H1 (cell line): ENCODE data around the gene RBM4. TPM values are rescaled to one million over a fixed set of nuclear protein-coding genes. Genes with fewer than 3 reads are reported as not detected.

Experiments
- CTCF ChIA-PET: fragments of 300-600 bp; sonication (Branson Sonifier 250); formaldehyde crosslinking; loops from one replicate; lab custom pipeline; 2021; ENCODE audit not compliant: partially characterized antibody; lab: Charles Lee
- POLR2A ChIA-PET: fragments of 300-600 bp; sonication (Branson Sonifier 250); formaldehyde crosslinking; loops from one replicate; lab custom pipeline; 2021; ENCODE audit warnings: inconsistent platforms; ENCODE audit not compliant: partially characterized antibody; lab: Charles Lee
- DNase-seq, 2 experiments: peaks; one replicate each; pipeline versions ENCODE4 v3.0.0 to v3.0.0-alpha.2; 2010 to 2022; ENCODE audit warnings: low spot score in 2 of 2, low read depth in 1 of 2, mixed read lengths in 1 of 2
- FAIRE-seq: peaks from 2 replicates; lab custom pipeline; 2011; peaks lifted over from hg19 to GRCh38; lab: Jason Lieb, UNC
- H2AFZ ChIP-seq: 2 replicates; pipeline ENCODE4 v1.8.1; 2012; ENCODE audit warnings: low read length, inconsistent platforms
- H2AK5ac ChIP-seq: 2 replicates; pipeline ENCODE4 v1.6.1; 2013; ENCODE audit warnings: low read depth, low read length
- H2BK120ac ChIP-seq: replicated peaks from 2 replicates; pipeline ENCODE3; 2013; ENCODE audit warnings: low read depth, low read length, inconsistent platforms
- H2BK12ac ChIP-seq: 2 replicates; pipeline ENCODE4 v1.6.1; 2013; ENCODE audit warnings: low read depth, low read length
- H2BK15ac ChIP-seq: 2 replicates; pipeline ENCODE4 v1.6.1; 2013; ENCODE audit warnings: low read length
- H2BK20ac ChIP-seq: 2 replicates; pipeline ENCODE4 v1.6.1; 2013; ENCODE audit warnings: low read length
- H2BK5ac ChIP-seq: 2 replicates; pipeline ENCODE4 v1.6.1; 2013; ENCODE audit warnings: low read depth, low read length
- H3K14ac ChIP-seq: 2 replicates; pipeline ENCODE4 v1.6.1; 2013; ENCODE audit warnings: inconsistent platforms; ENCODE audit not compliant: insufficient read length
- H3K18ac ChIP-seq: 2 replicates; pipeline ENCODE4 v1.6.1; 2013; ENCODE audit warnings: low read length; ENCODE audit errors: extremely low read depth
- H3K23ac ChIP-seq: 2 replicates; pipeline ENCODE4 v1.6.1; 2013; ENCODE audit warnings: inconsistent platforms; ENCODE audit not compliant: insufficient read length
- H3K23me2 ChIP-seq: 2 replicates; pipeline ENCODE4 v1.6.1; 2013; ENCODE audit warnings: low read depth, low read length
- H3K27ac ChIP-seq: 2 replicates; pipeline ENCODE4 v1.6.1; 2011; ENCODE audit warnings: low read depth, low read length, inconsistent platforms
- H3K27me3 ChIP-seq, 4 experiments: replicated peaks in 1 of 4; 1 replicate in 1 of 4; 2 replicates in 3 of 4; pipeline versions ENCODE4 v1.6.1 to v1.8.1; 2011 to 2013; ENCODE audit warnings: low read length in 3 of 4, mild to moderate bottlenecking in 3 of 4, inconsistent platforms in 2 of 4, mixed read lengths in 2 of 4, moderate library complexity in 1 of 4; ENCODE audit not compliant: control insufficient read depth in 3 of 4, insufficient read depth in 3 of 4; ENCODE audit errors: extremely low read depth in 1 of 4
- H3K36me3 ChIP-seq, 4 experiments: 2 replicates each; pipeline versions ENCODE4 v1.6.1 to v1.8.1; 2011 to 2013; ENCODE audit warnings: mild to moderate bottlenecking in 4 of 4, low read length in 3 of 4, moderate library complexity in 2 of 4, control low read depth in 1 of 4, inconsistent platforms in 1 of 4; ENCODE audit not compliant: insufficient read depth in 4 of 4, control insufficient read depth in 2 of 4
- H3K4ac ChIP-seq: replicated peaks from 2 replicates; pipeline ENCODE3; 2013; ENCODE audit warnings: low read length, low read depth, mixed read lengths, inconsistent platforms; ENCODE audit not compliant: insufficient read length
- H3K4me1 ChIP-seq, 4 experiments: replicated peaks in 1 of 4; 1 replicate in 1 of 4; 2 replicates in 3 of 4; pipeline versions ENCODE4 v1.6.1 to v1.8.1; 2011 to 2013; ENCODE audit warnings: low read length in 3 of 4, inconsistent platforms in 2 of 4, mixed read lengths in 1 of 4; ENCODE audit not compliant: insufficient read depth in 4 of 4, control insufficient read depth in 3 of 4
- H3K4me2 ChIP-seq, 2 experiments: 2 replicates each; pipeline versions ENCODE4 v1.6.1 to v1.8.1; 2011 to 2013; ENCODE audit warnings: low read depth in 2 of 2, low read length in 2 of 2, control low read depth in 1 of 2, inconsistent platforms in 1 of 2, mild to moderate bottlenecking in 1 of 2; ENCODE audit not compliant: insufficient read depth in 1 of 2
- H3K4me3 ChIP-seq, 4 experiments: fragments of 200-600, 300-600 bp in 1 of 4; sonication (generic), shearing (Covaris generic), sonication (Bioruptor Twin) in 1 of 4; 2 replicates each; pipeline versions ENCODE4 v1.5.1 to v1.8.1; 2011 to 2016; ENCODE audit warnings: low read length in 4 of 4, low read depth in 3 of 4, control low read depth in 2 of 4, inconsistent platforms in 2 of 4, mild to moderate bottlenecking in 2 of 4, mixed read lengths in 1 of 4, moderate library complexity in 1 of 4; ENCODE audit not compliant: insufficient read depth in 2 of 4; ENCODE audit errors: extremely low read depth in 1 of 4
- H3K56ac ChIP-seq: replicated peaks from 2 replicates; pipeline ENCODE3; 2013; ENCODE audit warnings: low read depth, mild to moderate bottlenecking, mixed read lengths, low read length, inconsistent platforms; ENCODE audit not compliant: insufficient read length
- H3K79me1 ChIP-seq: 2 replicates; pipeline ENCODE4 v1.6.1; 2013; ENCODE audit warnings: low read depth, low read length, control low read depth
- H3K79me2 ChIP-seq, 2 experiments: 2 replicates each; pipeline versions ENCODE4 v1.6.1 to v1.8.1; 2012 to 2013; ENCODE audit warnings: low read length in 2 of 2, mild to moderate bottlenecking in 2 of 2, inconsistent platforms in 1 of 2; ENCODE audit not compliant: insufficient read depth in 2 of 2, control insufficient read depth in 1 of 2
- H3K9ac ChIP-seq, 4 experiments: replicated peaks in 1 of 4; 1 replicate in 1 of 4; 2 replicates in 3 of 4; pipeline versions ENCODE4 v1.6.1 to v1.8.1; 2011 to 2013; ENCODE audit warnings: low read depth in 3 of 4, low read length in 3 of 4, control low read depth in 2 of 4, mild to moderate bottlenecking in 2 of 4, moderate library complexity in 2 of 4, inconsistent platforms in 1 of 4; ENCODE audit errors: extremely low read depth in 1 of 4
- H3K9me3 ChIP-seq, 2 experiments: 2 replicates each; pipeline versions ENCODE4 v1.6.1 to v1.8.1; 2012 to 2013; ENCODE audit warnings: mild to moderate bottlenecking in 2 of 2, moderate library complexity in 2 of 2, control low read depth in 1 of 2, inconsistent platforms in 1 of 2, low read depth in 1 of 2, low read length in 1 of 2, mixed read lengths in 1 of 2; ENCODE audit not compliant: insufficient read depth in 2 of 2
- H4K20me1 ChIP-seq, 2 experiments: replicated peaks in 1 of 2; 2 replicates each; pipeline versions ENCODE3 to v1.8.1; 2011 to 2013; ENCODE audit warnings: inconsistent platforms in 2 of 2, low read length in 2 of 2, mild to moderate bottlenecking in 1 of 2; ENCODE audit not compliant: insufficient read depth in 2 of 2, control insufficient read depth in 1 of 2
- H4K5ac ChIP-seq: 2 replicates; pipeline ENCODE4 v1.6.1; 2013; ENCODE audit warnings: low read length, low read depth, mixed read lengths, inconsistent platforms; ENCODE audit not compliant: insufficient read length
- H4K8ac ChIP-seq: 2 replicates; pipeline ENCODE4 v1.8.0; 2013; ENCODE audit warnings: mild to moderate bottlenecking, moderate library complexity, low read length, inconsistent platforms; ENCODE audit not compliant: insufficient read depth; ENCODE audit errors: extremely low read depth
- H4K91ac ChIP-seq: replicated peaks from 2 replicates; pipeline ENCODE3; 2013; ENCODE audit warnings: low read length, mixed read lengths, inconsistent platforms; ENCODE audit not compliant: insufficient read length
- E2F6 ChIP-seq: IDR thresholded peaks from 2 replicates; pipeline ENCODE4 v1.6.1; 2012; ENCODE audit warnings: inconsistent platforms
- KDM1A ChIP-seq: fragments of 200-600, 300-600 bp; sonication (generic); IDR thresholded peaks from 2 replicates; pipeline ENCODE4 v1.7.1; 2016; ENCODE audit warnings: mild to moderate bottlenecking, low read length, borderline replicate concordance
- WGBS, 2 experiments: shearing (Covaris generic) in 1 of 2; methylation state at CpG; one replicate each; pipeline versions ENCODE4 v1.1.6 to v1.1.7; 2013 to 2015; ENCODE audit warnings: low lambda C conversion rate in 2 of 2, mixed read lengths in 2 of 2, inconsistent platforms in 1 of 2, low coverage in 1 of 2, missing lambda C conversion rate in 1 of 2; ENCODE audit not compliant: insufficient replicate concordance in 2 of 2, insufficient coverage in 1 of 2, insufficient read length in 1 of 2; ENCODE audit errors: extremely low coverage in 1 of 2, missing lambda C conversion rate in 1 of 2; 5-methylcytosine and 5-hydroxymethylcytosine counted together
- polyA plus RNA-seq, 7 experiments: library from polyadenylated mRNA; depleted of rRNA in 3 of 7; stranded (reverse) in 5 of 7; unstranded in 2 of 7; fragments of >200 nt in 5 of 7; fragments of 200-250 nt in 2 of 7; gene quantifications; 1 replicate in 5 of 7; 2 replicates in 1 of 7; 4 replicates in 1 of 7; pipeline versions ENCODE4 v1.2.1 to v1.2.3, GENCODE V29; 2011 to 2013; ENCODE audit warnings: missing spikeins in 2 of 7, mixed read lengths in 2 of 7
- total RNA-seq: library from RNA; stranded (reverse); fragmentation: NEBNext Ultra II Directional; extraction: Animal tissue kit (Norgen Biotek cat#: 25700); gene quantifications from 2 replicates; pipeline ENCODE4 v1.2.1, GENCODE V29; 2021

Gene RBM4
- total and polyA plus RNA-seq, 2 of the 8 experiments (the other 6 are each of a cell fraction or from before 2014, with no cell fraction given): 192 to 330 TPM

DNA sequence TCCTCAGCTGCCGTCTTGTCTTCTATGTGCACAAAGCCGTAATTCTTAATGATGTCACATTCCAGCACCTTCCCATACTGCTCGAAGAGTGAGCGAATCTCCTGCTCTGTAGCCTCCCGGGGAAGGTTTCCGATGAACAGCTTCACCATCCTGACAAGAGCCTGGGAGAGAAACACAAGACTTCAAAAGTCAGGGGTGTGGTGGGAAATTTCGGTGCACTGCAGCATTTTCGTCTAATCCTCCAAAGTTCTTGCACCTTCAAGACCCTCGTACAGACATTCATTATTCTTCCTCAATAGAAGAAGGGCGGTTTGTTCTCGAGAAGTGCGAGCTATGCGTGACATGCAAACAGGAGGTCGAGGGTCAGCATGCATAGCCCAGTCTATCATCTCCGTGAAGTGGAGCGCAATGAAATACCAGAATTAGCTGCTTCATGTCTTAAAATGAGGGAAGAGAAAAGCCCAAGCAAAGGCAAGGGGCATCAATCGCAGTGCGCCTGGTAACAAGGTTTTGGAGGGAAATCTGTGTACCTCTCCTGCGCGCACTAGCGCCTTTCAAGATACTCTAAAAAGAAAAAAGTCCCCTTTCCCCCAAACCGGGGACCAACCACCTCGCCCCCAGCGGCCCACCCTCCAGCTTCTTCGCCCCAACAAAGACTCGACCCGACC is 38.6 kb downstream of the RBM4 start:
- no peak for TF ChIP-seq KDM1A
- peak; percentile 66; the same call in 1 of the 2 replicates for TF ChIP-seq E2F6
- peaks cover 0 to 10% (median 0%) of the 10 kb centered on the region in 4 experiments; a peak in 3 of 8 replicates for H3K36me3 ChIP-seq
- no peaks in the 10 kb centered on the region for H3K27me3 ChIP-seq
- peak overlapping the region in 3 of 4 experiments; percentile 65 to 83 (median 83); a peak in 6 of 7 replicates for H3K9ac ChIP-seq
- H3K14ac ChIP-seq: no peak overlapping the region
- H3K56ac ChIP-seq: peak overlapping the region; percentile 34
- no peak overlapping the region for H2AFZ ChIP-seq
- no peak overlapping the region; the same call in 1 of the 2 replicates for H2BK12ac ChIP-seq
- peak overlapping the region; percentile 8 for H4K5ac ChIP-seq
- ChIA-PET CTCF (interaction anchor here (0.8 to 3.7 kb wide), 21 partner anchors 31 to 378 kb away, joined by 3 to 18 read pairs (median 4); partner anchors contain the start of genes BBS1, CCDC87, CCS and MRPL11), POLR2A (interaction anchor here (0.6 to 3.1 kb wide), 41 partner anchors 9 to 313 kb away, joined by 3 to 36 read pairs (median 5); partner anchors contain the start of genes ACTN3, DPP3, MRPL11 and PELI3)
- H2BK5ac ChIP-seq: peak overlapping the region; percentile 57
- peak overlapping the region; percentile 82 for H2BK120ac ChIP-seq
- H3K27ac ChIP-seq: peak overlapping the region; percentile 88
- no peak for DNase-seq
- peaks cover 7% of the 10 kb centered on the region for H3K23me2 ChIP-seq
- peak overlapping the region; percentile 55; the same call in 1 of the 2 replicates for H3K18ac ChIP-seq
- H3K23ac ChIP-seq: no peak overlapping the region
- peak overlapping the region; percentile 95 for H4K91ac ChIP-seq
- peak overlapping the region; percentile 90 for H2BK15ac ChIP-seq
- H3K9me3 ChIP-seq: 0 out of 4 replicates have a peak, but pooled peaks cover 0 to 5% of the 10 kb centered on the region in 2 experiments
- H3K4me2 ChIP-seq: peak overlapping the region; percentile 51 to 99
- peak overlapping the region; percentile 8; the same call in 1 of the 2 replicates for H2AK5ac ChIP-seq
- H2BK20ac ChIP-seq: no peak overlapping the region
- no peak overlapping the region for H3K4ac ChIP-seq
- no peak for FAIRE-seq
- peaks cover 0 to 40% of the 10 kb centered on the region in 2 experiments; a peak in 2 of 4 replicates for H3K79me2 ChIP-seq
- 31% methylated on average over 21 of the region's 27 CpGs; no CpG with 5 or more reads in 1 of the 2 experiments for WGBS, 2 experiments
- no peaks in the 10 kb centered on the region for H3K79me1 ChIP-seq
- H3K4me3 ChIP-seq: peak overlapping the region; percentile 69 to 86 (median 78)
- no peak overlapping the region for H4K8ac ChIP-seq
- H3K4me1 ChIP-seq: peaks cover 3 to 15% (median 8%) of the 10 kb centered on the region in 4 experiments; a peak in 5 of 7 replicates
- H4K20me1 ChIP-seq: peaks cover 0 to 4% of the 10 kb centered on the region in 2 experiments
